Measurements from ENCODE around the gene SCARB2.

DNA sequence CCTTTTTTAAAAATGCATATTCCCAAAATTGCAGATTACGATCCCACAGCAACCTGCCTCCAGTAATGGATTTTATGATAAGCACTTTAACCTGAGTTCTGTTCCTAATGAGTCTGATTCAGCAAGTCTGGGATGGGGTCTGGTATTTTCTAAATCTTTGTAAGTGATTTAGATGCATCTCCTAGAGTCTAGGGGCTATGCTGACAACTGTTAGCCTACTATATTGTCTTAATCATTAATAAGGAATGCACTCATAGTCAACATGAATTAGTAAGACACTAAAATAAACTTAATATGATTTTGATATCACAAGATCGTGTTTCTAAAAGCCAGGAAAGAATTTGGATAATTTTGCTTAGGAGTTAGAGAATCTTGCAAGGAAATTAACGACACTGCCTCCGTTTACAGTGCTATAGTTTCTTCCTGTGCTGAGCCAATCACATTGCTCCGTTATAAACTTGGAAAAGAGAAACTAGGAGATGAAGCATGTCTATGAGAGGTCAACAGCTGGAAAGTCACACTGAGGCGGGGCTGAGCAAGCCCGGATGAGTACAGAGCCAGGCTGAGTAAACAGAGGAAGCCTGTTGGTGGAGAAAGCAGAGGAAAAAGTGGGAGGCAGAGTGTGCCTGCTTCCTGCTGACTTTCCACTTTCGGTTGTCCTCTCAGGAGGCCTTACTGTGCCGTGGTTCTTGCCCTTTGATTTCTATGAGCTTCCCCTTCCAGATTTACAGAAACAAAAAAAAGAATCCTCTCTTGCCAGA is 5.4 kb downstream of the SCARB2 start:
- TF ChIP-seq CTCF (IDR thresholded peaks at IDR 0.05; ENCODE audit: poor library complexity) (no peak), EZH2 (IDR thresholded peaks at IDR 0.05; ENCODE audit: borderline replicate concordance) (no peak)
